GM12873 (cell line): ENCODE results near the gene SLC52A1.

Experiments used
- TF ChIP-seq, protein P1 (sequence below): IDR thresholded peaks from 2 replicates; pipeline ENCODE4 v1.5.1; 2012; ENCODE audit warnings: low read depth, mild to moderate bottlenecking, moderate library complexity, low read length, control low read depth; ENCODE audit not compliant: insufficient read depth; ENCODE audit errors: missing control alignments

The SLC52A1 gene

DNA sequence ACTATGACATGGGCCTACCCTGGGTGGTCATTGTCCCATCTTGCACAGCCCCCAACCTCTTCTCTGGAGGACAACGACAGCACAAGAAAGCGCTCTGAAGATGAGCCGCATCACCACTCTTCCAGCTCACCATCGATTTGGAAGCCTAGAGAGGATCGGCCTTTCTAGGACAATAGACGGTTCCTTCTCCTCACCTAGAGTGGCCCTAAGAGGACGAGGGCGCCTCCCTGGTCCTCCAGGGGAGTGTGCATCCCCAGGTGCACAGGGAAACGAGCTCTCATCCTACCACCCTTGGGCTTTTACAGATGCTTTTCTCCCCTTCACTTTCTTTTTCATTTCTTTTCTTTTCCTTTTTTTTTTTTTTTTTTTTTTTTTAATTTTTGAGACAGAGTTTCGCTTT lies 20.3 kb upstream of the SLC52A1 start:
- TF ChIP-seq, protein P1, sequence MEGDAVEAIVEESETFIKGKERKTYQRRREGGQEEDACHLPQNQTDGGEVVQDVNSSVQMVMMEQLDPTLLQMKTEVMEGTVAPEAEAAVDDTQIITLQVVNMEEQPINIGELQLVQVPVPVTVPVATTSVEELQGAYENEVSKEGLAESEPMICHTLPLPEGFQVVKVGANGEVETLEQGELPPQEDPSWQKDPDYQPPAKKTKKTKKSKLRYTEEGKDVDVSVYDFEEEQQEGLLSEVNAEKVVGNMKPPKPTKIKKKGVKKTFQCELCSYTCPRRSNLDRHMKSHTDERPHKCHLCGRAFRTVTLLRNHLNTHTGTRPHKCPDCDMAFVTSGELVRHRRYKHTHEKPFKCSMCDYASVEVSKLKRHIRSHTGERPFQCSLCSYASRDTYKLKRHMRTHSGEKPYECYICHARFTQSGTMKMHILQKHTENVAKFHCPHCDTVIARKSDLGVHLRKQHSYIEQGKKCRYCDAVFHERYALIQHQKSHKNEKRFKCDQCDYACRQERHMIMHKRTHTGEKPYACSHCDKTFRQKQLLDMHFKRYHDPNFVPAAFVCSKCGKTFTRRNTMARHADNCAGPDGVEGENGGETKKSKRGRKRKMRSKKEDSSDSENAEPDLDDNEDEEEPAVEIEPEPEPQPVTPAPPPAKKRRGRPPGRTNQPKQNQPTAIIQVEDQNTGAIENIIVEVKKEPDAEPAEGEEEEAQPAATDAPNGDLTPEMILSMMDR = no peak

DNA sequence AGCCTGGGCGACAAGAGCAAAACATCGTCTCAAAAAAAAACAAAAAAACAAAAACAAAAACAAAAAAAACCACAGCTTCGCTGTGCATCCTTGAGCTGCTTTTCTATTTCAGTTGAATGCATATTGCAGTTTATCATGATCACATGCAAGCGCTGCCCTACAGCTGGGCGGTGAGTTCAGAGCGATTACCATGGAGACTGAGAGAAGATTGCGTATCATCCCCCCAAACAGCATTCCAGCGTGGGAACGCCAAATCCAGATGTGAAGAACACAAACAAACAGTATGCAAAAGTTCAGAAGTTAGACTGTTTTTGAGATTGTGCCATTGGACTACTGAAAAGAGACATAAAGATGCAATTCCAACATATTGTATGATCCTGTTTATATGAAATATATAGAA lies 15.1 kb upstream of the SLC52A1 start:
- TF ChIP-seq, protein P1 = no peak

DNA sequence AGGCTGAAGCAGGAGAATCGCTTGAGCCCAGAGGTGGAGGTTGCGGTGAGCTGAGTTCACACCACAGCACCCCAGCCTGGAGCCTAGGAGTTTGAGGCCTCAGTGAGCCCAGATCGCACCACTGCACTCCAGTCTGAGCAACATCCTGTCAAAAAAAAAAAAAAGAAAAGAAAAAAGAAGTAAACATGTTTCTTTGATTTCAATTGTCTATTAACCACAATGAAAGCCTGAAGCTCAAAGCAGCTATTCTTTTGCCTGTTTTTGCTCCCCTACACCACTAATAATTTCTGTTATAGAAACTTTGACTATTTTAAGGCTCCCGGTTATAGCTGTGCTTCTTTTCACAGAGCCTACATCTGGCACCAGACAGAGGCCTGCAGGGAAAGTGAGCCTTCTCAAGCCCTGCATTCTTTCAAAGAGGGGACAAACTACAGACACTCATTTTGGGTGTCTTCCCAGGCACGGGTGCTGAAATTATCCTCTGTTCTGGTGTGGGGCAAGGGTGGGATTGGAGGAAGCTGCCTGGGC lies 14.2 kb upstream of the SLC52A1 start:
- TF ChIP-seq, protein P1 = no peak

DNA sequence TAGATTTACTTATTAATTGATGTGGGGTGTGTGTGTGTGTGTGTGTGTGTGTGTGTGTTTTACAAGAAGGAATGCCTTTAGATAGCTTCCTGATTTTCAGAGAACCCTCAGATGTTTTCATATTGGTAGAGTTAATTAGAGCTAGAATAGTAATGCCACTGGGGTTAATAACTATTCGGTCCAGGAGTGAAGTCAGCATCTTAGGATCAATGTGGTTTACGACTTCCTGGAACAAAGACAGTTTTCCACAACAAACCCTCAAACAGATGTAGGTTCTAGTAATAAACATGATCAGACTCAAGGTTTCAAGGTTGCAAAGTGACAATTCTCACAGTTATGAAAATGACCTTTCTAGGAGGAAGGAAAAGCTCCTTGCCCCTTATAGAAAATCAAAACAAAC lies 12.2 kb upstream of the SLC52A1 start:
- TF ChIP-seq, protein P1 = no peak

DNA sequence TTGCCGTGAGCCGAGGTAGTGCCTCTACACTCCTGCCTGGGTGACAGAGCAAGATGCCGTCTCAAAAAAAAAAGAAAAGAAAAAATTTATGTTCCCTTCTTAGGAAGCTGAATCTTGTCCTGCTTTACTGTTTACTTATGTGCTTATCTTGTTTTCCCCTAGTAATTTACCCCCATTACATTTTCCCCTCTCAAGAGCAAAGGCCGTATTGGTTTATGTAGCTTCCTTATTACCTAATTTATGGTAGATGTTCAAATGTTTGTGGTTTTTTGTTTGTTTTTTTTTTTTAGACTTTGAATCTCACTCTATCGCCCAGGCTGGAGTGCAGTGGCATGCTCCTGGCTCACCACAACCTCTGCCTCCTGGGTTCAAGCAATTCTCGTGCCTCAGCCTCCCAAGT lies 10.3 kb upstream of the SLC52A1 start:
- TF ChIP-seq, protein P1 = no peak

DNA sequence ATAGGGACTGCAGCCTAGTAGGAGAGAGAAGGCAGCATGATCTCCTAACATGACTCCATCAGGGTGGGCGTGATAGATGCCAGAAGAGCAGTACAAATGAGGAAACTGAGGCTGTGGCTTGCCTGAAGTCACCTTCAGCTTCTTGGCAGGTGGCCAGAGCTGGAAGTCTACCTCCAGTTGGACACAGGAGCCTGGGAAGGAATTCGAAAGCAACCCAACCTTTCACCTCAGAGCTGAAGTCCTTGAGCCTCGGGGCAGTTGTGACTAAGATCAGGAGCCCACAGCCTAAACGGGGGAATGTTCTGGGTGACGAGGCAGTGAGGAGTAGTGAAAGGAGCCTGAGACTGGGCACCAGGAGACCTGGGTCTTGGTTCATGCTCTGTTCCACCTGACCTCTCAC lies 9.4 kb upstream of the SLC52A1 start:
- TF ChIP-seq, protein P1 = no peak

DNA sequence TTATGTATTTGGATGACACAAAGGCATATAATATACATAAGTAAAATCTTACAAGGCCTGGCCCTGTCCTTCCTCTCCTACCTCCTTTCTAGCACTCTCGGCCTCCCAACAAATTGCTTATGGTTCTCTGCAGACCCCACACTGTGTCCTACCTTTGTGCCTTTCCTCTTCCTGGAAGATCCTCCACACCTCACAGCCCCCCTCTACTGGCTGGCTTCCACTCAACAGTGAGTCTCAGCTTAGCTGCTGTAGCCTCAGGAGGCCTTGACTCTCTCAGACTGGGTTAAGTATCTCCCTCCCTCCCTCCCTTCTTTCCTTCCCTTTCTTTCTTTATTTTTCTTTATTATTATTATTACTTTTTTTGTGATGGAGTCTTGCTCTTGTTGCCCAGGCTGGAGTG lies 8.3 kb upstream of the SLC52A1 start:
- TF ChIP-seq, protein P1 = no peak
